GM12878 (cell line): ENCODE results near the gene PLEKHA6. TPM values are rescaled to one million over a fixed set of nuclear protein-coding genes. Genes with fewer than 3 reads are reported as not detected.

Source experiments
- ATAC-seq: fragments of 200-7000 bp; cut with Tn5 transposase; 3 replicates; pipeline ENCODE4 v1.9.1; 2020; ENCODE audit warnings: mild to moderate bottlenecking, moderate library complexity
- BruUV-seq: library from RNA; stranded (reverse); fragments of 400-500 nt; replicated peaks from 2 replicates; lab custom pipeline; 2021; lab: Mats Ljungman, UMichigan
- CTCF ChIA-PET: fragments of 300-600 bp; sonication (Branson Sonifier 250); formaldehyde crosslinking; extraction: SDS; loops from one replicate; lab custom pipeline; 2021; ENCODE audit warnings: inconsistent platforms; lab: Yijun Ruan, JAX
- POLR2A ChIA-PET: fragments of 350-600 bp; formaldehyde crosslinking; extraction: SDS; loops from one replicate; lab custom pipeline; 2021; ENCODE audit warnings: inconsistent platforms; lab: Charles Lee
- RAD21 ChIA-PET: fragments of 300-600 bp; sonication (Branson Sonifier 250); formaldehyde crosslinking; loops from one replicate; lab custom pipeline; 2023; ENCODE audit warnings: antibody characterized with exemption; ENCODE audit not compliant: unreplicated experiment; lab: Charles Lee
- SMC1A ChIA-PET: fragments of 300-600 bp; sonication (Branson Sonifier 250); formaldehyde crosslinking; loops from one replicate; lab custom pipeline; 2023; ENCODE audit not compliant: unreplicated experiment, uncharacterized antibody; lab: Charles Lee
- DNase-seq: peaks from one replicate; pipeline ENCODE4 v3.0.0-alpha.2; 2011; ENCODE audit warnings: low read depth, low spot score
- FAIRE-seq: peaks from 3 replicates; lab custom pipeline; 2011; peaks lifted over from hg19 to GRCh38; lab: Jason Lieb, UNC
- H2AFZ ChIP-seq: 2 replicates; pipeline ENCODE4 v1.6.0; 2011; ENCODE audit warnings: low read depth, low read length, control low read depth; ENCODE audit not compliant: control insufficient read depth
- H3K27ac ChIP-seq: 2 replicates; pipeline ENCODE4 v1.5.1; 2011; ENCODE audit warnings: control low read depth; ENCODE audit not compliant: control insufficient read depth, insufficient read depth
- H3K27me3 ChIP-seq, 2 experiments: replicated peaks in 1 of 2; 2 replicates each; pipeline versions ENCODE4 v1.6.0 to v1.6.1; 2011; ENCODE audit warnings: low read length in 1 of 2; ENCODE audit not compliant: control insufficient read depth in 2 of 2, insufficient read depth in 2 of 2
- H3K36me3 ChIP-seq, 2 experiments: 2 replicates each; pipeline ENCODE4 v1.5.1; 2011; ENCODE audit warnings: low read length in 1 of 2; ENCODE audit not compliant: control insufficient read depth in 2 of 2, insufficient read depth in 2 of 2
- H3K4me1 ChIP-seq: 2 replicates; pipeline ENCODE4 v1.6.1; 2011; ENCODE audit warnings: mild to moderate bottlenecking, low read length, moderate library complexity, mixed read lengths; ENCODE audit not compliant: control insufficient read depth, insufficient read depth
- H3K4me2 ChIP-seq: 2 replicates; pipeline ENCODE4 v1.6.0; 2011; ENCODE audit warnings: control low read depth; ENCODE audit not compliant: control insufficient read depth, insufficient read depth
- H3K4me3 ChIP-seq: fragments of 200-600 bp; sonication (generic); 2 replicates; pipeline ENCODE4 v1.5.1; 2016
- H3K79me2 ChIP-seq: 2 replicates; pipeline ENCODE4 v1.6.0; 2011; ENCODE audit warnings: low read length; ENCODE audit not compliant: control insufficient read depth, insufficient read depth
- H3K9ac ChIP-seq: 2 replicates; pipeline ENCODE4 v1.8.0; 2011; ENCODE audit warnings: low read length, control low read depth, mixed read lengths; ENCODE audit not compliant: control insufficient read depth, insufficient read depth
- H3K9me3 ChIP-seq: replicated peaks from 3 replicates; pipeline ENCODE4 v1.5.1; 2011; ENCODE audit warnings: mild to moderate bottlenecking, low read length; ENCODE audit not compliant: control insufficient read depth, insufficient read depth
- H4K20me1 ChIP-seq: 2 replicates; pipeline ENCODE4 v1.6.0; 2011; ENCODE audit not compliant: control insufficient read depth, insufficient read depth
- ATF7 ChIP-seq: fragments of 450-650 bp; IDR thresholded peaks from 2 replicates; pipeline ENCODE4 v1.6.1; 2016; ENCODE audit warnings: low read depth, mild to moderate bottlenecking
- CTCF ChIP-seq, 3 experiments: IDR thresholded peaks in 2 of 3; conservative IDR thresholded peaks in 1 of 3; 2 replicates each; pipeline ENCODE4 v1.5.1; 2011; ENCODE audit warnings: low read depth in 3 of 3, low read length in 3 of 3, mild to moderate bottlenecking in 3 of 3, control low read depth in 2 of 3, moderate library complexity in 2 of 3, inconsistent platforms in 1 of 3, mixed read lengths in 1 of 3; ENCODE audit not compliant: control insufficient read depth in 2 of 3, insufficient read depth in 1 of 3; ENCODE audit errors: extremely low read depth in 1 of 3
- JUND ChIP-seq: IDR thresholded peaks from 2 replicates; pipeline ENCODE4 v1.6.1; 2012; ENCODE audit warnings: low read depth, mild to moderate bottlenecking, low read length, improper control_type of control experiment, moderate library complexity
- KAT2A ChIP-seq: conservative IDR thresholded peaks from 2 replicates; pipeline ENCODE4 v1.6.1; 2011; ENCODE audit warnings: low read depth, low read length; ENCODE audit not compliant: control insufficient read depth
- KLF5 ChIP-seq: fragments of 450-650 bp; IDR thresholded peaks from 2 replicates; pipeline ENCODE4 v1.6.1; 2014; ENCODE audit warnings: mild to moderate bottlenecking; ENCODE audit not compliant: partially characterized antibody
- MYB ChIP-seq: fragments of 150-350 bp; IDR thresholded peaks from 2 replicates; pipeline ENCODE4 v1.6.1; 2014; ENCODE audit warnings: mild to moderate bottlenecking, low read depth, low read length, borderline replicate concordance
- NFYB ChIP-seq: IDR thresholded peaks from 2 replicates; pipeline ENCODE4 v1.6.1; 2011; ENCODE audit warnings: low read depth, mild to moderate bottlenecking, low read length, improper control_type of control experiment, moderate library complexity; ENCODE audit not compliant: insufficient read depth
- PBX3 ChIP-seq: IDR thresholded peaks from 2 replicates; pipeline ENCODE4 v1.6.1; 2011; ENCODE audit warnings: mild to moderate bottlenecking, low read depth, low read length, moderate library complexity; ENCODE audit not compliant: insufficient replicate concordance
- PML ChIP-seq: IDR thresholded peaks from 2 replicates; pipeline ENCODE4 v1.6.1; 2012; ENCODE audit warnings: low read length, inconsistent platforms
- POLR2AphosphoS2 ChIP-seq: IDR thresholded peaks from 2 replicates; pipeline ENCODE4 v1.6.1; 2011; ENCODE audit warnings: low read depth, mild to moderate bottlenecking, low read length, improper control_type of control experiment, moderate library complexity
- SKIL ChIP-seq: fragments of 450-650 bp; IDR thresholded peaks from 2 replicates; pipeline ENCODE4 v1.6.1; 2017; ENCODE audit warnings: mild to moderate bottlenecking, low read depth, inconsistent platforms; ENCODE audit not compliant: poor library complexity, severe bottlenecking
- SPI1 ChIP-seq: IDR thresholded peaks from 2 replicates; pipeline ENCODE4 v1.6.1; 2011; ENCODE audit warnings: low read depth, mild to moderate bottlenecking, low read length, moderate library complexity, borderline replicate concordance; ENCODE audit not compliant: insufficient read depth
- USF1 ChIP-seq: IDR thresholded peaks from 2 replicates; pipeline ENCODE4 v1.6.1; 2011; ENCODE audit warnings: borderline replicate concordance, low read depth, mild to moderate bottlenecking, moderate library complexity, mixed read lengths, low read length; ENCODE audit not compliant: insufficient read depth; ENCODE audit errors: extremely low read length
- WGBS: methylation state at CpG from one replicate; pipeline ENCODE4 v1.1.6; 2016; ENCODE audit warnings: low lambda C conversion rate; ENCODE audit not compliant: insufficient replicate concordance, insufficient coverage; ENCODE audit errors: missing lambda C conversion rate; 5-methylcytosine and 5-hydroxymethylcytosine counted together
- in situ Hi-C: fragments of 300-500 bp; cut with MboI; formaldehyde crosslinking; loops from 9 replicates; pipeline ENCODE4 v1.14.3; 2018; ENCODE audit warnings: mixed read lengths
- intact Hi-C: fragments of 100-400 bp; cut with micrococcal nuclease; formaldehyde crosslinking; loops from one replicate; pipeline ENCODE4 v1.14.2; 2022; ENCODE audit not compliant: unreplicated experiment
- polyA plus RNA-seq, 11 experiments: library from polyadenylated mRNA; depleted of rRNA in 4 of 11; unstranded in 6 of 11; stranded (reverse) in 5 of 11; fragments of >200 nt; fragmentation: Nextera tagmentation in 4 of 11; fragmentation: Illumina TruSeq in 1 of 11; extraction: Ambion mirVana in 4 of 11; extraction: Trizol in 1 of 11; gene quantifications; 1 replicate in 1 of 11; 2 replicates in 10 of 11; pipeline versions ENCODE4 v1.2.1 to v1.2.3, GENCODE V29; 2011 to 2016; ENCODE audit warnings: inconsistent platforms in 2 of 11, missing spikeins in 2 of 11, low read depth in 1 of 11
- total RNA-seq, 4 experiments: library from RNA; depleted of rRNA in 3 of 4; stranded (reverse); fragments of >200 nt in 3 of 4; fragmentation: Illumina TruSeq in 1 of 4; extraction: Trizol in 1 of 4; gene quantifications; 2 replicates each; pipeline versions ENCODE4 v1.2.1 to v1.2.3, GENCODE V29; 2013 to 2021

PLEKHA6 gene
- total and polyA plus RNA-seq, 10 of the 15 experiments (the other 5 are each of a cell fraction or from before 2014, with no cell fraction given), result 0.04 to 0.81 (median 0.19) TPM; not detected in 4

GRCh38 chr1:204228896-204229295 is 130.8 kb downstream of the PLEKHA6 start:
- intact Hi-C loops (no loop called here), in situ Hi-C loops (no loop called here)
- H2AFZ ChIP-seq, result no peak overlapping the region
- no peaks in the 10 kb centered on the region for H3K9me3 ChIP-seq
- FAIRE-seq, result no peak
- ChIA-PET RAD21 (no interaction called here), POLR2A (no interaction called here), SMC1A (interaction anchor here (0.9 to 1.0 kb wide), 2 partner anchors 18 to 66 kb away, joined by 3 read pairs; no protein-coding TSS in a partner anchor), CTCF (interaction anchor here (0.6 to 1.7 kb wide), 6 partner anchors 13 to 135 kb away, joined by 3 to 6 read pairs (median 4); no protein-coding TSS in a partner anchor)
- 41% methylated on average over 13 of the region's 13 CpGs for WGBS
- H3K27me3 ChIP-seq, result peaks cover 0 to 2% of the 10 kb centered on the region in 2 experiments; a peak in 3 of 4 replicates
- no peaks in the 10 kb centered on the region for H3K4me1 ChIP-seq
- H3K36me3 ChIP-seq, result no peaks in the 10 kb centered on the region
- DNase-seq, result no peak
- no peaks in the 10 kb centered on the region for H4K20me1 ChIP-seq
- no peak overlapping the region for H3K9ac ChIP-seq
- no peaks in the 10 kb centered on the region for H3K79me2 ChIP-seq
- H3K27ac ChIP-seq, result no peak overlapping the region
- no peak overlapping the region for H3K4me3 ChIP-seq
- TF ChIP-seq SPI1, result no peak
- no peak for TF ChIP-seq KAT2A
- TF ChIP-seq POLR2AphosphoS2, result no peak
- no peak for TF ChIP-seq MYB
- TF ChIP-seq SKIL, result no peak
- TF ChIP-seq ATF7, result no peak
- no peak for TF ChIP-seq PML
- TF ChIP-seq KLF5, result no peak
- no peak for TF ChIP-seq NFYB
- no peak for TF ChIP-seq JUND
- TF ChIP-seq USF1, result no peak
- TF ChIP-seq PBX3, result no peak
- no peak for TF ChIP-seq CTCF (IDR thresholded peaks at IDR 0.05 in 2 of 3, conservative IDR thresholded peaks at IDR 0.05 in 1 of 3; ENCODE audit: control insufficient read depth in 2 of 3, extremely low read depth in 1 of 3, insufficient read depth in 1 of 3, low read depth in 3 of 3, low read length in 3 of 3)
- ATAC-seq, result no peak
- no TSS peak for BruUV-seq
- H3K4me2 ChIP-seq, result no peak overlapping the region
